Erythroblast (primary cell): ENCODE results near the gene SPIB.

Experiments
- GATA1 ChIP-seq: IDR thresholded peaks from 2 replicates; pipeline ENCODE4 v1.6.1; 2011; ENCODE audit warnings: low read depth, mild to moderate bottlenecking, control low read depth, low read length, moderate library complexity
- POLR2A ChIP-seq: IDR thresholded peaks from 2 replicates; pipeline ENCODE4 v1.6.1; 2011; ENCODE audit warnings: mild to moderate bottlenecking, low read length

- no peak for TF ChIP-seq POLR2A
- TF ChIP-seq GATA1: no peak
These were observed 28.3 kb downstream of the SPIB start for GRCh38 chr19:50447053-50447452.
